Sciatic nerve (tissue), 2 donors: ENCODE measurements around the gene KCNMA1. TPM values are rescaled to one million over a fixed set of nuclear protein-coding genes. Genes with fewer than 3 reads are reported as not detected.

Source experiments
- ATAC-seq: fragments of 200-7000 bp; cut with Tn5 transposase; one replicate; pipeline ENCODE4 v1.9.1; 2020; ENCODE audit warnings: mild to moderate bottlenecking, moderate library complexity
- DNase-seq: peaks from one replicate; pipeline ENCODE4 v3.0.0-alpha.2; 2020; ENCODE audit warnings: low spot score
- intact Hi-C: fragments of 100-400 bp; cut with DNase I; formaldehyde crosslinking; loops from one replicate; pipeline ENCODE4 v1.14.2; 2022
- total RNA-seq: library from RNA; stranded (reverse); fragmentation: NEBNext Ultra II Directional; extraction: Animal tissue kit (Norgen Biotek cat#: 25700); gene quantifications from one replicate; pipeline ENCODE4 v1.2.1, GENCODE V29; 2021
- donor health status: DM: no; HTN: no; CAD: no.
- donor health status: DM: no; HTN: no; CAD: no.

KCNMA1 gene
- total RNA-seq, 1 donor from 2014 or later = 10.7 TPM

GRCh38 chr10:76874896-76875295 lies 762.7 kb downstream of the KCNMA1 start:
- intact Hi-C loops = no loop called here

GRCh38 chr10:76874176-76874575 lies 763.4 kb downstream of the KCNMA1 start:
- no peak for DNase-seq
- intact Hi-C loops = no loop called here
- peak; percentile 97 for ATAC-seq

More at GRCh38 chr10:76874896-76875295, 762.7 kb downstream of the KCNMA1 start:
- ATAC-seq (peak; percentile 33), DNase-seq (no peak)

GRCh38 chr10:76871697-76872295 lies 765.8 kb downstream of the KCNMA1 start:
- ATAC-seq (no peak), DNase-seq (no peak)
- intact Hi-C loops = no loop called here

GRCh38 chr10:76869931-76870330 lies 767.7 kb downstream of the KCNMA1 start:
- ATAC-seq (peak; percentile 66), DNase-seq (peak; percentile 66)
- intact Hi-C loops = no loop called here

- ATAC-seq = peak; percentile 89
- no peak for DNase-seq
- intact Hi-C loops = no loop called here
Measured at GRCh38 chr10:76868098-76868977, 769.3 kb downstream of the KCNMA1 start.

- ATAC-seq = no peak
- no peak for DNase-seq
- intact Hi-C loops = no loop called here
Measured at GRCh38 chr10:76866841-76867586, 770.6 kb downstream of the KCNMA1 start.

- ATAC-seq = no peak
- DNase-seq = no peak
- intact Hi-C loops = no loop called here
Measured at GRCh38 chr10:76864922-76865321, 772.7 kb downstream of the KCNMA1 start.

- intact Hi-C loops = no loop called here
- no peak for DNase-seq
- ATAC-seq = no peak
Measured at GRCh38 chr10:76858721-76859120, 778.9 kb downstream of the KCNMA1 start.

- no peak for ATAC-seq
Measured at GRCh38 chr10:76840802-76841201, 796.8 kb downstream of the KCNMA1 start.

GRCh38 chr10:76839276-76839675 lies 798.3 kb downstream of the KCNMA1 start:
- DNase-seq (no peak), ATAC-seq (no peak)
- intact Hi-C loops = no loop called here

More at GRCh38 chr10:76840802-76841201, 796.8 kb downstream of the KCNMA1 start:
- intact Hi-C loops = loop anchor here (10.0 kb wide), 1 partner anchor 756 kb away; no protein-coding TSS in a partner anchor
- no peak for DNase-seq

GRCh38 chr10:76830218-76830617 lies 807.4 kb downstream of the KCNMA1 start:
- intact Hi-C loops = no loop called here
- no peak for DNase-seq
- peak; percentile 56 for ATAC-seq

- peak; percentile 72 for ATAC-seq
- no peak for DNase-seq
- intact Hi-C loops = no loop called here
Measured at GRCh38 chr10:76829724-76830123, 807.9 kb downstream of the KCNMA1 start.
